ENCODE measurements around the gene HMX2.

The HMX2 gene

DNA sequence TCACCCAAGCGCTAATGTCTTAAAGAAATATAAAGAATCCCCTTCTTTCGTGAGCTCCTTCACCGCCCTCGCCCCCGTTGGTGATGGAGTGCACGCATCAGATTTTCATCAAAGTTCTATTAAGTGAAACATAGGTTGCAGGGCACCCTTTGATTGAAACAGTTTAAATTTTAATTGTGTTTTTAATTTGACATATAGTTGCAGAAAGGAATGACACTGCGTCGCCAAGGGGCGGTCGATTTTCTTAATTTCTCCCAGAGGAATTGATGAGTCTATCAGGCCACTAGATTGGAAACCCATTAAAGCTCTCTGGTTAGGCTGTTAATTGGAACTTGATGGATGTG is 4.1 kb upstream of the HMX2 start:
- Mint-ChIP-seq H3K36me3 (ENCODE audit: low read depth) (no peaks in the 10 kb centered on the region), H3K4me1 (ENCODE audit: low read depth) (peaks cover 52% of the 10 kb centered on the region), H3K4me3 (no peak overlapping the region), H3K27ac (no peak overlapping the region), H3K9me3 (no peaks in the 10 kb centered on the region), H3K27me3 (peaks cover 81% of the 10 kb centered on the region)

DNA sequence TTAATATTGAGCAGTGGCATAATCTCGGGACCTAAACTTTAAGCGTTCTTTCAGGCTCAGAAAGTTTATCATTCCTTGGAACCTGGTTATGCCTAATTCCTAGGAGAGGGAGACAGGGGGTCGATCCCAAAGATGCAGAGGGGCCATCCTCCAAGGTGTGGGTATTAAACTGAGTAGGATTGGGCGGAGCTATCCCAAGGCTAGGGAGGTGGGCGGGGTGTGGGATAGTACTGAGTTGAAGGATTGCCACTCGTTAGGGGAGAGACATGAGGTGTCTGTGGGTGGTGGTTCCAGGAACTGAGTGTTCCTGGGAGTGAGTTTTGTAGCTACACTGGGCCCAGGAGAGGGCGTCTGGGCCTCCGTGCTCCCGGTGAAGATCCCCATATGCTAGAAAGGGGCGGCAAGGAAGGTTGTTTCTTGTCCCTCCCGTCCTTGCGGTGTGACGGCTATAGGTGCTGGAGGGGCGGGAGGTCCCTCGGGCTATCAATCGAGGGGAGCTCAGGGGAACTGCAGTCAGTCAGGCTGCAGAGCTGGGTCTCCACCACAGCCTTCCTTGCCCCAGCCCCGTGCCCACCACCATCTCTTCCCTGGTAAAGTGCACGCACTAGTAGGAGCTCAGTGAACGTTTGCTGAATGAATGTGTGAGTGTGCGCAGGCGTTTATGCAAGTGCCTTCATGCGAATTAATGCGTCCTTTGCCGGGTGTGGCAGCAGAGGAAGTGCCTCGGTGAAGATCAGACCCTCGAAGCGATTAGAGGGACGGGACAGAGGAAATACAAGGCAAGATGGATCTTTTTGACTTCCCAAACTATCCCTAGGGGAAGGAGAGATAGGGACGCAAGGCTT is 3.0 kb upstream of the HMX2 start:
- Mint-ChIP-seq H3K27me3 (peaks cover 76% of the 10 kb centered on the region), H3K4me3 (peak overlapping the region; percentile 27), H3K36me3 (ENCODE audit: low read depth) (no peaks in the 10 kb centered on the region), H3K27ac (peak overlapping the region; percentile 8), H3K4me1 (ENCODE audit: low read depth) (peaks cover 56% of the 10 kb centered on the region), H3K9me3 (no peaks in the 10 kb centered on the region)

DNA sequence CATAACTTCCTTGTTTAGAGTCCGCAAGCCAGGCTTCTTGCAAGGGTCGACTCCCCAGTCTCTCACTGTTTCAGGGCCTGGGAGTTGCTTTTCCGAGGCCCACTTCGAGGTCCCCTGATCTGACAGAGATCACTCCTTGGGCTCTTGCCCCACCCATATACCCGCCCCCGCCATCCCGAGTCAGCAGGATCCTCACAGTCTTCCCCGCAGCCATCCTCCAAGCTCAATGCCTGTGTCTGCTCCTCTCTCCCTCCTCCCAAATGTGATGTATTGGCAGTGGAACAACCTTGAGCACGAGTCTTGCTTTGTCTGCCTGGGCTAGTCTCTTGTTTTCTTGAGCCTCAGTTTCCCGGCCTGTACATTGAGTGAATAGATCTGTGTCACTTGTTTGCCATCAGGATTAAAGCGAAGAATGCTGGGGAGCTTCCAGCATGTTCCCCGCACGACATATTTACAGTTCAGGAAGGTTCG is 2.4 kb upstream of the HMX2 start:
- no peak overlapping the region for H3K27ac Mint-ChIP-seq
- peak overlapping the region; percentile 27 for H3K4me3 Mint-ChIP-seq
- H3K4me1 Mint-ChIP-seq (ENCODE audit: low read depth): peaks cover 58% of the 10 kb centered on the region
- H3K36me3 Mint-ChIP-seq (ENCODE audit: low read depth): no peaks in the 10 kb centered on the region
- no peaks in the 10 kb centered on the region for H3K9me3 Mint-ChIP-seq
- H3K27me3 Mint-ChIP-seq: peaks cover 78% of the 10 kb centered on the region

DNA sequence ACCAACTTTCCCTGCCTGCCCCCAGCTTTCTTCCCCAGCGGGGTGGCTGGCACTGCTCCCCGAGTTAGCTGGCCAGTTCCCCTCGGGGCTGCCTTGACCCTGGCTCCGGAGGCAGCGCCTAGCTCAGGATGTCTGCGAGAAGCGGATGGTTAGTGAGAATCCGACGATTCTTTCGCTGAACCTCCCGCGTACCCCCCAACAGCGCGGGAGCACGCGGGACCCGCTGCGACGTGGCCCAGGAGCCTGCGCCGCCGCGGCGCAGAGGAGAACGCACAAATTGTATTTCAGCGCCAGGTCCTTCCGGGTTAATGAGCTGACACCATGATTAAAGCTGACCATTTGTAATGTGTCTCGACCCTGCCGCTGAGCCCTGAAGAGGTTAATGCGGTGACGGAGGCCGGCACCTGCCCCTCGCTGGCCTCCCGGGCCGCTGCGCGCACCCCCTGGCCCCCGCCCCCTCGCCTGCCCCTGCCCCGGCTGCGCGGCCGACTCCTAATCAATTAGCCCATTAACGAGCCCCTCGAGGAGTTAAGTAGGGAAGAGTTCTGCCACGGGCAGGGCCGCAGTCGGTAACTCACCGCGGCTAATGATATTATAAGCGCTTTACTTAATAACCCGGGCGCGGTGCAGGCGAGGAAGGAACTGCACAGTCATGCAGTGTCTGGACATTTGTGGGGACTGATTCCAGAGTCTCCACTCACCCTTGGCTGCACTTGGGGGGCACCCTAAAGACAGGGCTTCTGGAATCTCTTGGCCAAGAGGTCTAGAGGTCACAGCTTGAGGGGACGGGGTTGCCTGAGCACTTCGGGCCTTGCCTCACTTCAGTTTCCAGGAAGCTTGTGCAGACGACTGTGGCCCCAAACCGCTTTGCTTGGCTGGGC is 1.7 kb upstream of the HMX2 start:
- H3K36me3 Mint-ChIP-seq (ENCODE audit: low read depth): no peaks in the 10 kb centered on the region
- H3K4me1 Mint-ChIP-seq (ENCODE audit: low read depth): peaks cover 63% of the 10 kb centered on the region
- H3K4me3 Mint-ChIP-seq: peak overlapping the region; percentile 27
- H3K27me3 Mint-ChIP-seq: peaks cover 76% of the 10 kb centered on the region
- H3K9me3 Mint-ChIP-seq: no peaks in the 10 kb centered on the region
- peak overlapping the region; percentile 36 for H3K27ac Mint-ChIP-seq

DNA sequence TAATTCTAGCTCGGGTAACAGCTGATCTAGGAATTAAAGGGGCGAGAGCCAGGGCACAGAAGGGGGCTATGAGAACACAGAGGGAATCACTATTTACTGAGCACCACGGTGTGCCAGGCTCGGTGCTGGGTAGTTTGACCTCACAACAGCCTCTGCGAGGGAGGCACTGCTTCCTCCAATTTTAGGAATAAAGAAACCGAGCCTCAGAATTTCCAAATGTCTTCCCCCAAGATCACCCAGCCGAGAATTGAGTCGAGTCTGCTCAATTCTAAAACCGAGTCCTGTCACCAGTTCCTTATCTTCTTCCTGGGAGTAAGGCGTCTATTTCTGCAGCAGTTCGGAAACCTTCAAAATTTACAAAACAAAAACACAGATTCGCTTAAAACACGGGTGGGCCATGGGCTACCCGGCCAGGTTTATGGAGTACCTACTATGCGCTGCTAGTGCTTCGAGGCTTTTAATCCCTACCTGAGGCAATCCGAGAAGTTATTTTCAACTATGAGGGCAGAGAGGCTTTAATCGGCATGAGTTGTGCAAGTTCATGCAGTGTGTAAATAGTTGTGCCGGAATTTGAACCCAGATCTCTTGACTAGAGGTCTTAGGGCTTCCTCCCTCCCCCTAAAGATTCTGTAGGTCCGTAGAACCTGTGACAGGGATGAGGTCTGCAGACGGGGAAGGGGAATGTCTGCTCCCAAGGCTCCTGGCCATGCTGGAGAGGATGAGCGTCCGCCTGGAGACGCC is 872 bp upstream of the HMX2 start:
- Mint-ChIP-seq H3K27ac (peak overlapping the region; percentile 36), H3K4me1 (ENCODE audit: low read depth) (peaks cover 71% of the 10 kb centered on the region), H3K9me3 (no peaks in the 10 kb centered on the region), H3K4me3 (peak overlapping the region; percentile 45), H3K27me3 (peaks cover 68% of the 10 kb centered on the region), H3K36me3 (ENCODE audit: low read depth) (no peaks in the 10 kb centered on the region)

DNA sequence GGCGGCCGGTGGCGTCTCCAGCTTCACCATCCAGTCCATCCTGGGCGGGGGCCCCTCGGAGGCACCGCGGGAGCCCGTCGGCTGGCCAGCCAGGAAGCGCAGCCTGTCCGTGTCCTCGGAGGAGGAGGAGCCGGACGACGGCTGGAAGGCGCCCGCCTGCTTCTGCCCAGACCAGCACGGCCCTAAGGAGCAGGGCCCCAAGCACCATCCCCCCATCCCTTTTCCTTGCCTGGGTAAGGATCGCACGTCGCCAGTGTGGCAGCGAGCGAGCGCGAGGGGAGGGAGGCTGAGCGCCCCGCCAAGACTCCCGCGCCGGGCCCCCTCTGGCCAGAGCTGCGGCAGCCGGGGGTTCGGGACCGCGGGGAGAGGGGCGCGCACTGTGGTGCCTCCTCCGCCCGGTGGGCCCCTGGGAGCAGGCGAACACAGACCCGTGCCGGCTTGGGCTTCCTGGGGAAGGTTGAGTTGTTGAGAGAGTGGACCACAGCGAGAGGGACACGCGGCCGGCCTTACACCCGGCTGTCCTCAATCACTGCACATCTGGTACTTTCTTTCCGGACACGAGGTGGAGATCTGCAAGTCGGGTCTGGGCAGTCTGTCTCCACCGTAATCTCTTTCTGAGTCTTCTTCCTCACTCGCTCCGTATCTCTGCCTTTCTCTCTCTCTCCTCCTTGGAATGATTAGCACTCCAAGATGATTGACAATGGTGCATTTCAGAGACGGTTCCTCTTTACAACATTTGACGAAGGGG is 652 bp downstream of the HMX2 start:
- peak overlapping the region; percentile 4 for H3K27ac Mint-ChIP-seq
- H3K4me1 Mint-ChIP-seq (ENCODE audit: low read depth): peaks cover 62% of the 10 kb centered on the region
- H3K9me3 Mint-ChIP-seq: no peaks in the 10 kb centered on the region
- no peaks in the 10 kb centered on the region for H3K36me3 Mint-ChIP-seq (ENCODE audit: low read depth)
- H3K4me3 Mint-ChIP-seq: peak overlapping the region; percentile 48
- peaks cover 60% of the 10 kb centered on the region for H3K27me3 Mint-ChIP-seq

DNA sequence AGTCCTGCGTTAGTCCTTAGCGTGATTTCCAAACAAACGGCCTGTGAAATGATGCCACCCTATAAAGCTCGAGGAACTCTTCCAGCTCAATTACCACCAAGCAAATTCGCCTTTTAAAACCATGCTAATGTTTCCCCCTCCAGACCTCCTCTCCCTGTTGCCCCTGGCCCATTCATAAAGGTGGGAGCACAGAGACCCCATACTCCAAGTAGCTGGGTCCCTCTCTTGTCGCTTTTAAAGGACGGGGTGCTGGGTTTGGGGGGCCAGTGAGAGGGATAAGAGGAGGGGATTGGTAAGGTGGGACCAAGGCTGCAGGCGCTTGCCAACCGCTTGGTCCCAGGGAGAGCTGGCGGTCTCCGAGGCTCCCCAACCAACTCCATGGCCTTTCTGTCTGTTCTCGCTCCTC is 1.2 kb downstream of the HMX2 start:
- H3K27me3 Mint-ChIP-seq: peaks cover 55% of the 10 kb centered on the region
- peak overlapping the region; percentile 4 for H3K27ac Mint-ChIP-seq
- H3K4me1 Mint-ChIP-seq (ENCODE audit: low read depth): peaks cover 65% of the 10 kb centered on the region

DNA sequence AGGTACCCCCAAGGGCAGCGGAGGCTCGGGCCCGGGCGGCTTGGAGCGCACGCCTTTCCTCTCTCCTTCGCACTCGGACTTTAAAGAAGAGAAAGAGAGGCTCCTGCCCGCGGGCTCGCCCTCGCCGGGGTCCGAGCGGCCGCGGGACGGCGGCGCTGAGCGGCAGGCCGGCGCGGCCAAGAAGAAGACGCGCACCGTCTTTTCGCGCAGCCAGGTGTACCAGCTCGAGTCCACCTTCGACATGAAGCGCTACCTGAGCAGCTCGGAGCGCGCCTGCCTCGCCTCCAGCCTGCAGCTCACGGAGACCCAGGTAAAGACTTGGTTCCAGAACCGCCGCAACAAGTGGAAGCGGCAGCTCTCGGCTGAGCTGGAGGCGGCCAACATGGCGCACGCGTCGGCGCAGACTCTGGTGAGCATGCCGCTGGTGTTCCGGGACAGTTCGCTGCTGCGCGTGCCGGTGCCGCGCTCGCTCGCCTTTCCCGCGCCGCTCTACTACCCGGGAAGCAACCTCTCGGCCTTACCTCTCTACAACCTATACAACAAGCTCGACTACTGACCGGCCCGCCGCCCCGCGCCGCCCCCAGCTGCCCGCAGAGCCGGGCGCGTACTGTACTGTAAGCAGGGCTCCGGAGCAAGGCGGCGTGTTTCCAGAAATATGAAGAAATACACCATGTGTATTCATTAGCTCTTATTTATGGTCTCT is 1.8 kb downstream of the HMX2 start:
- peaks cover 64% of the 10 kb centered on the region for H3K4me1 Mint-ChIP-seq (ENCODE audit: low read depth)
- no peaks in the 10 kb centered on the region for H3K9me3 Mint-ChIP-seq
- H3K27me3 Mint-ChIP-seq: peaks cover 49% of the 10 kb centered on the region
- no peaks in the 10 kb centered on the region for H3K36me3 Mint-ChIP-seq (ENCODE audit: low read depth)
- peak overlapping the region; percentile 72 for H3K4me3 Mint-ChIP-seq
- peak overlapping the region; percentile 40 for H3K27ac Mint-ChIP-seq

More for the DNA sequence above, 1.2 kb downstream of the HMX2 start:
- Mint-ChIP-seq H3K4me3 (peak overlapping the region; percentile 48), H3K9me3 (no peaks in the 10 kb centered on the region), H3K36me3 (ENCODE audit: low read depth) (no peaks in the 10 kb centered on the region)

DNA sequence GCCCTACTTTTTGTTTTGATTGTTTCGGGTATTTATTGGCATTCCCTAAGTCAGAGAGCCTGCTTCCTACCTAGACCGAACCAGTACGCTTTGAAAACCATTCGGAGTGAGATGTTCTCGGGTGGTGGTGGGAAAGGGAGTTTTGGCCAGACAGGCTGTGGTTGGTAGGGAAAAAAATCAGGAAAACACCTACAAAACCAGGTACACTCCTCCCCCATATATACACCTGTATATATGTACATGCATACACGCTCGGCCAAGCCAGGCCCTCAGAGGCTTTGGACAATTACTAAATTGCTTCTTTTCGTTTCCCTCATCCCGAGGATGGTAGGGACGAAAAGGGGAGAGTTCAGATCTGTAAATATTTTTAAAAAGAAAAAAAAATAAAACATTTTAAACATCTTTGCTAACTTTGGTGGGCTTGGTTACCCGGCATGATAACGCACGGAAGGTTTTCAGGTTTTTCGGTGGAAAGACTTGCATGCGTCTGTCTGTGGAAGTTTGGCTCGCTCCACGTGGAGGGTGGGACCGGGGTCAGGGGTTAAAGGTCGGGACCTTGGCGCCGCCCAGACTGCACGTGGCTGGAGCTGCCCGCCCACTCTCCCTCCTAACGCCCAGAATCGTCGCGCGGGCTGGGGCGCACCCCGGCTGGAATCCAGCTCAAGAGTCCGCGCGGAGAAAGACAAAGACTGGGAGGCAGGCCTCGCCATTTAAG is 2.5 kb downstream of the HMX2 start:
- Mint-ChIP-seq H3K9me3 (no peaks in the 10 kb centered on the region), H3K4me1 (ENCODE audit: low read depth) (peaks cover 59% of the 10 kb centered on the region), H3K27me3 (peaks cover 42% of the 10 kb centered on the region), H3K36me3 (ENCODE audit: low read depth) (peaks cover 5% of the 10 kb centered on the region), H3K4me3 (peak overlapping the region; percentile 72), H3K27ac (peak overlapping the region; percentile 40)

DNA sequence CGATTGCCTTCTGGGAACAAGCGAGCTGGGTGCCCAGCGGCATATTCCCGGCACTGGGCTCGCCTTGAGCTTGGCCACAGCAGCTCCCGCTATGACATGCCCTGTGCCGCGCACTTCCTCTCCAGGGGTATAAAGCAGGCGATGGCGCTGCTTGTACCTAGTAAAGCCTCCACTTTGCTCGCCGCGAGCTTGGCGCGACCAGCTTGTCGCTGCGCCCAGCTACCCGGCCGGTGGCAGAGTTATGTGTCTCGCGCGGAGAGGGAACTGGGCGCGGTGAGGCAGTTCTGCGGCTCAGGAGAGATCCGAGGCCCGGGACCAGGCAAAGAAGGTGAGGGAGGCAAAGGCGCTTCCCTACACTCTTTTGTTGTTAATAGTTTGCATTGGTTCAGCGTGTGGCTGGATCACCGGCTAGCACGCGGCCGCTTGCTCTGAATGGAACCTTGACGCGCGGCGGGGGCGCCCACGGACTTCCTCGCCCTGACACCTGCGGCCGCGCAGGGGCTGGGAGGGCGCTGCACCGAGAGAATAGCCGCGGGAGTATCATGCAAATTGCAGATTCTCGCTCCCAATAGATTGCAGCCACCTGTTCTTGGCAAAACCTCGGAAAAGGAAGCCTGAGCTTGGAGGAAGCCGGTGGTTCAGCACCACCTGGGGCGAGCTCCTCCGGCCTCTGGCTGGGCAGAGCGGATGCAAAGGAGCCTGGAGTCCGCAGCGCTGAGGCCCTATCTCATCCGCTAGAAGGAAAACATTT is 3.2 kb downstream of the HMX2 start:
- Mint-ChIP-seq H3K36me3 (ENCODE audit: low read depth) (peaks cover 12% of the 10 kb centered on the region), H3K4me1 (ENCODE audit: low read depth) (peaks cover 58% of the 10 kb centered on the region), H3K4me3 (peak overlapping the region; percentile 62), H3K27ac (peak overlapping the region; percentile 40), H3K9me3 (no peaks in the 10 kb centered on the region), H3K27me3 (peaks cover 37% of the 10 kb centered on the region)

DNA sequence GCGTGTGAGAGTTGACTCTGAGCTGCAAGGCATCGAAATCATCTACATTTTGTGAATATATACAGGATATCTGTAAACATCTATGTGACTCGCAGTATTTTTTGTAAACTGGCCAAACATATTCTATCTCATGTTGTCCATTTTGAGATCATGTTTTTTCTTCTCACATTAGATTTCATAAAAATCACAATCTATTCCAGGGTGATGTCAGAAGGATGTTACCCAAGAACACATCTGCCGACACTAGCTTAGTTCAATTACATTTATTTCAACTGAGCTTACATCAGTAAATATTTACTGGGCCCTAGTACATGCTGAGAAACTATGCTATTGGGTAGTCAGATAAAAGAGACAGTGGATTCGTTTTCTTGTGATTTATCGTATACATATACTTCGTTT is 3.8 kb downstream of the HMX2 start:
- H3K27ac Mint-ChIP-seq: no peak overlapping the region
- H3K4me3 Mint-ChIP-seq: peak overlapping the region; percentile 62
- peaks cover 35% of the 10 kb centered on the region for H3K27me3 Mint-ChIP-seq
- H3K4me1 Mint-ChIP-seq (ENCODE audit: low read depth): peaks cover 60% of the 10 kb centered on the region
- H3K36me3 Mint-ChIP-seq (ENCODE audit: low read depth): peaks cover 18% of the 10 kb centered on the region
- H3K9me3 Mint-ChIP-seq: no peaks in the 10 kb centered on the region

DNA sequence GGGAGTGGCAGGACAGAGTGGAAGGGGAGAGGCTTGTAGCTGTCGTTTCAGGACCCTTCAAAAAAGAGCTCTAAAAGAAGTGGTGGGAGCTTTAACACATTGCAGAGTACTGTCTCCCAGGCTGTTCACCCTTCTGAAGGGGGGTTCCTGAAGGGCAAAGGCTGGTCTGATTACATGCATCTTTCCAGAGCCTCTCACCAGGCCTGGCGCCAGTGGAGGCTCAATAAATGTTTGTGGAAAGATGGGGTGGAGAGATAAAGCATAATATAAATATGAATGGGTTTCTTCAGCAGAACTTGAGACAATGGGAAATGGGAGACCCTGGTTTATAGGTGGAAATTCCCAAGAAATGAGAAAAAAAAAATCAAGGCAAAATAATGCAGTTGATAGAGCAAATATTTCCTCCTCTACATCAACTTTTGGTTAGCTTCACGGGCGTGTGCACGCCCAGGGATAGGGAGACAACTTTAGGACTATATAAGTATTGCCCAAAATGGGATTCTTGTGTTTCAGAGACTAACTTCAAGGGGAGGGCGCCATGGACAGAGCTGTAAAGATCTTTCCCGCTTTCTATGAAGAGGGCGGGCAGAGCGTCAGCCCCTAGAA is 5.7 kb downstream of the HMX2 start:
- H3K27ac Mint-ChIP-seq: peak overlapping the region; percentile 98
- H3K9me3 Mint-ChIP-seq: no peaks in the 10 kb centered on the region
- H3K4me1 Mint-ChIP-seq (ENCODE audit: low read depth): peaks cover 72% of the 10 kb centered on the region
- peak overlapping the region; percentile 94 for H3K4me3 Mint-ChIP-seq
- H3K27me3 Mint-ChIP-seq: peaks cover 27% of the 10 kb centered on the region
- peaks cover 37% of the 10 kb centered on the region for H3K36me3 Mint-ChIP-seq (ENCODE audit: low read depth)

Measured in stimulated activated naive CD8-positive, alpha-beta T cell treated with anti-CD3 and anti-CD28 coated beads, Interleukin-15, Interleukin-2, amounts not matched to agents 100 ng/mL and 50 ng/mL, for 24 hours (primary cell).